ENCODE data around the gene KLK11.

Gene KLK11

GRCh38 chr19:51009061-51009891 lies 17.1 kb downstream of the KLK11 start:
- DNase-seq (ENCODE audit: low spot score): no peak
- TF ChIP-seq CTCF (IDR thresholded peaks at IDR 0.05; ENCODE audit: extremely low read depth, insufficient read depth, missing control alignments): no peak
- in situ Hi-C loops (cut with MboI; ENCODE audit: low pct_unique_long_range_greater_than_20kb, low sequenced_read_pairs, unreplicated experiment): no loop called here

- DNase-seq (ENCODE audit: low spot score): no peak
- in situ Hi-C loops (cut with MboI; ENCODE audit: low pct_unique_long_range_greater_than_20kb, low sequenced_read_pairs, unreplicated experiment): no loop called here
- no peak for TF ChIP-seq CTCF (IDR thresholded peaks at IDR 0.05; ENCODE audit: extremely low read depth, insufficient read depth, missing control alignments)
Measured at GRCh38 chr19:51007488-51007887, 18.9 kb downstream of the KLK11 start.

- no peak for DNase-seq (ENCODE audit: low spot score)
- in situ Hi-C loops (cut with MboI; ENCODE audit: low pct_unique_long_range_greater_than_20kb, low sequenced_read_pairs, unreplicated experiment): no loop called here
- no peak for TF ChIP-seq CTCF (IDR thresholded peaks at IDR 0.05; ENCODE audit: extremely low read depth, insufficient read depth, missing control alignments)
Measured at GRCh38 chr19:51006406-51006805, 20.0 kb downstream of the KLK11 start.

- no peak for DNase-seq (ENCODE audit: low spot score)
- TF ChIP-seq CTCF (IDR thresholded peaks at IDR 0.05; ENCODE audit: extremely low read depth, insufficient read depth, missing control alignments): no peak
- in situ Hi-C loops (cut with MboI; ENCODE audit: low pct_unique_long_range_greater_than_20kb, low sequenced_read_pairs, unreplicated experiment): no loop called here
Measured at GRCh38 chr19:51005248-51005647, 21.2 kb downstream of the KLK11 start.

- in situ Hi-C loops (cut with MboI; ENCODE audit: low pct_unique_long_range_greater_than_20kb, low sequenced_read_pairs, unreplicated experiment): no loop called here
- no peak for TF ChIP-seq CTCF (IDR thresholded peaks at IDR 0.05; ENCODE audit: extremely low read depth, insufficient read depth, missing control alignments)
- DNase-seq (ENCODE audit: low spot score): no peak
Measured at GRCh38 chr19:51003316-51003715, 23.1 kb downstream of the KLK11 start.

GRCh38 chr19:51002542-51003311 lies 23.7 kb downstream of the KLK11 start:
- no peak for TF ChIP-seq CTCF (IDR thresholded peaks at IDR 0.05; ENCODE audit: extremely low read depth, insufficient read depth, missing control alignments)
- DNase-seq (ENCODE audit: low spot score): no peak
- in situ Hi-C loops (cut with MboI; ENCODE audit: low pct_unique_long_range_greater_than_20kb, low sequenced_read_pairs, unreplicated experiment): no loop called here

All from GM13977 (cell line).